ENCODE data around the gene NALCN.

Gene NALCN

DNA sequence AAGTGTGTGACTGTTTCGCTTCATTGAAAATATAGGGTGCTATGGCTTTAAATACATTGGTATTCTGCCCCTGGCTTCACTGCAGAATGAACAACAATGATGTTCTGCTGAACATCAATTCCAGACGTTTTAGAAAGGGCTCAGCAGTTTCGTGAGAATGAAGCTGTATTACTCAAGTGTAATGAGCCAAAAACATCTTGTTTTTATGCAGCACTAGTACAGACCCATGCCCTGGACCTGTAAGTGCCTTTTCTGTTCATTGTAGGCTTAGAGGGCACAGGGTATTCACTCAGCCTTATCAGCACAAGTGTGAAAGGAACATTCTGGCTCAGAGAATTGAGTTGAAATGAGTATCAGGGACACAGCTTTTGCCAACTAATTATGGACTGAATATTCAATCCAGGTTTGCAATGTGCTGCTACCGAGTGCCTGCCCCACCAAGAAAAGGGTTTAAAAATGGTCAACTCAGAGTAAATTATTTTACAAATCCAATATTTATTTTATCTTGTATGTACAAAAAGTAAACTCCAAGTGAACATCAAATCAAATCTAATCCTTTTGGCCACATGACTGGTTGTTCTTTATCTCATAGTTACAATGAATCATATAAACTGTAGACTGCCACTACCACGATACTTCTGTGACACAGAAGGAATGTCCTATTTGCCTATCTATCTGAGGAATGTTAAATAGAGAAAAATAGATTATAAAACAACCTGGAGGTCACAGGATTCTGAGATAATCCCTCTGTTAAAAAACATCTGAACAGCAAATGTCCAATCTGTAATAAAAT is 362.8 kb downstream of the NALCN start:
- no peak for DNase-seq (ENCODE audit: extremely low read depth in 1 of 2, low read depth in 1 of 2)

GRCh38 chr13:101049166-101049850 is 367.0 kb downstream of the NALCN start:
- DNase-seq (ENCODE audit: extremely low read depth in 1 of 2, low read depth in 1 of 2): no peak

DNA sequence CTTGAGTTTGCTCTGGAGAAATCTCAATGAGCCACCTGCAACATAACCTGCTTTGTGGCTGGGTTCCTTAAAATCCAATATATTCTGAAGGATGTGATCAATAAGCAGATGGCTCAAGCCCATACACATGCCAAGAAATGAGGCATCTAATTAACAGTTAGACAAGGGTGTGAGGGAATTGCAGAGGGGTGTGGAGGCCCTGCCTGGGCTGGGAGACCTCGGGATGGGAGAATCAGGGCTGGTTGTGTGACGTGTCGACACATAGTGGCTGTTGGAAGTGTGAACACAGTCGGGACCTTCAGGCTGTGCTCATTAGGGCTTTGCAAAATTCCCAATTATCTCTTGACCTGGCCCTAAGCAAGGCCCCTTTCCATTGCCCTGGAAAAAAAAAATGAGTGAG is 379.8 kb downstream of the NALCN start:
- DNase-seq (ENCODE audit: extremely low read depth in 1 of 2, low read depth in 1 of 2): no peak

GRCh38 chr13:101035119-101035620 is 381.1 kb downstream of the NALCN start:
- no peak for DNase-seq (ENCODE audit: extremely low read depth in 1 of 2, low read depth in 1 of 2)

DNA sequence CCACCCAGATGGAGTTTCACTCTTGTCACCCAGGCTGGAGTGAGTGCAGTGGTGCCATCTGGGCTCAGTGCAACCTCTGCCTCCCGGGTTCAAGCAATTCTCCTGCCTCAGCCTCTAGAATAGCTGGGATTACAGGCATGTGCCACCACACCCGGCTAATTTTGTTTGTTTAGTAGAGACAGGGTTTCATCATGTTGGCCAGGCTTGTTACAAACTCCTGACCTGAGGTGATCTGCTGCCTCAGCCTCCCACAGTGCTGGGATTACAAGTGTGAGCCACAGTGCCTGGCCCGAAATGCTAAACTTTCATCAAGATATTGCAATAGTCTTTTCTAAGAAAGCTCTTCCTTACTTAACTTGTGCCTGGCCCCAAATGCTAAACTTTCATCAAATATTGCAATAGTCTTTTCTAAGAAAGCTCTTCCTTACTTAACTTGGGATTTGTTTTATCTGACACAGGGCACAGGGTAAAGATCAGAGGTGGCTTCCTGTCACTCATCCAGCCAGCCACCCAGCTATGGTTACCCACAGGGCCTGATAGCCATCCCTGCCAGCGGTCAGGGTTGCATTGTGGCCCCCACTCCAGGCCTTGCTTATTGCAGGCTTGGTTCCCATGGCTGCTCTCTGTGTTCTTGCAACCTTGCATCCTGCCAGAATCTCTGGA is 389.4 kb downstream of the NALCN start:
- DNase-seq (ENCODE audit: extremely low read depth in 1 of 2, low read depth in 1 of 2): no peak

GRCh38 chr13:101026328-101026727 is 390.0 kb downstream of the NALCN start:
- DNase-seq (ENCODE audit: extremely low read depth in 1 of 2, low read depth in 1 of 2): no peak

DNA sequence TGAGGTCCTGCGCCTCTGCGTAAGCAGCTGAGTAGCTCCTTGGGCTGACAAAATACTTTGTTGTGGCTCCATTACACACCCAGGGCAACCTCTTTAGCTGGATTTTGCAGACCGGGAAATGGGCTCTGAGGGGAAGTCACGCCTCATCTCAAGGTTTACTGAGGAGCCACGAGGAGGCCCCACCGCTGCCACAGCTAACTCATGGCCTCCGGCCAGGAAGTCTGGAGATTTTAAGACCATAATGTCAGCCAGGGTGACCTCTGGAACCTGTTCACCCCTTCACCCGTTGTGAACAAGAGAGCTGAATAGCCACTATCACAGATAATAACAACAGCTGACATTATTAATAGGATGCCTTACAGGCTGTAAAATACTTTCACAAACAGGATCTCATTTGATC is 390.4 kb downstream of the NALCN start:
- no peak for DNase-seq (ENCODE audit: extremely low read depth in 1 of 2, low read depth in 1 of 2)

GRCh38 chr13:101025519-101025918 is 390.8 kb downstream of the NALCN start:
- no peak for DNase-seq (ENCODE audit: extremely low read depth in 1 of 2, low read depth in 1 of 2)

DNA sequence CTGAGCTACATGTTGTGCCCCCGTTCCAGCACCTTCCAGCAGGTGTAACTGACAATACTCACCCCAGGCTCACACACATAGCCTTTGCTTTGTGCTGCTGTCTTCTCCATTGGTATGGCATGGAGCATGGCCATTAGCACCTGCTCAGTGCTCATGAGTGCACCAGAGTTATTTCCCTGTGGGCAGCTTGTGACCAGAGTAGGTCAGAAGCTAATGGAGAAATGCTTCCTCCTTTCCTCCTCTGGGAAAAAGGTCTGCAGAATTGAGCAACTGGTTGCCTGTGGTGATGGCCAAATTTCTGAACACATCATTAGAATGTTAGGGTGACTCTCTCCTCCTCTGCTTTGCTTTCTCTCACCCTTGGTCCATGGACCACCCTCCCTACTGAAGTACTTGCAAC is 397.2 kb downstream of the NALCN start:
- no peak for DNase-seq (ENCODE audit: extremely low read depth in 1 of 2, low read depth in 1 of 2)

- no peak for DNase-seq (ENCODE audit: extremely low read depth in 1 of 2, low read depth in 1 of 2)
Measured at GRCh38 chr13:101018720-101019119, 397.6 kb downstream of the NALCN start.

- DNase-seq (ENCODE audit: extremely low read depth in 1 of 2, low read depth in 1 of 2): no peak
Measured at GRCh38 chr13:101017123-101017872, 399.0 kb downstream of the NALCN start.

GRCh38 chr13:101016475-101016874 is 399.8 kb downstream of the NALCN start:
- DNase-seq (ENCODE audit: extremely low read depth in 1 of 2, low read depth in 1 of 2): no peak

- no peak for DNase-seq (ENCODE audit: extremely low read depth in 1 of 2, low read depth in 1 of 2)
Measured at GRCh38 chr13:101013245-101013644, 403.1 kb downstream of the NALCN start.

GRCh38 chr13:101010100-101010499 is 406.2 kb downstream of the NALCN start:
- no peak for DNase-seq (ENCODE audit: extremely low read depth in 1 of 2, low read depth in 1 of 2)

DNA sequence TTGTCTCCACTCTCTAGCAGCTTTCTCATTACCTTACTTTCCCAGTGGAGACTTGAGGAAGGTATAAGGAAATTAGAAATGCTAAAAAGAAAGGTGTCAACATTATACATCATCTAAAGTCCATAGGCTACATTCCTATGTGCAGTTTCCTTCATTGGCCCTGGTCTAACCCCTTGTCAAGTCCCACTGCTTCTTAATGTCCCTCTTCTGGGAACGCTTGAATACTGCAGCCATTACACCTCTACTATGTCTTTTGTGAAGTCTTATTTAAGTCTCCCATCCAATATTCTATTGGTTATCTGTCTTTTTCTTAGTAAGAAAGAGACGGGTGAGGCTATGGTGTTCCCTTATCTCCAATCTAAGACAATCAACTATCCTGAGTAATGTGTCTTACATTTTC is 409.1 kb downstream of the NALCN start:
- no peak for DNase-seq (ENCODE audit: extremely low read depth in 1 of 2, low read depth in 1 of 2)
